ENCODE results near the gene IPO13. TPM values are rescaled to one million over a fixed set of nuclear protein-coding genes. Genes with fewer than 3 reads are reported as not detected.

Gene IPO13
- total RNA-seq, 1 experiment from 2014 or later, result 33.7 TPM

- Histone ChIP-seq H3K36me3 (ENCODE audit: low read depth, low read length) (peaks cover 8% of the 10 kb centered on the region; the same call in 1 of the 2 replicates), H3K79me2 (ENCODE audit: low read length) (peaks cover 19% of the 10 kb centered on the region), H3K9me2 (replicated peaks; ENCODE audit: low read length) (no peaks in the 10 kb centered on the region), H3K9ac (ENCODE audit: low read length) (no peak overlapping the region), H3K27ac (ENCODE audit: low read length) (no peak overlapping the region), H3K27me3 (ENCODE audit: low read length) (no peaks in the 10 kb centered on the region), H3K4me3 (ENCODE audit: low read length) (no peak overlapping the region), H3F3A (ENCODE audit: low read length, unreplicated experiment) (no peaks in the 10 kb centered on the region), H3K4me1 (ENCODE audit: insufficient read depth, low read length) (peaks cover 11% of the 10 kb centered on the region), H3K9me3 (ENCODE audit: low read length) (no peaks in the 10 kb centered on the region), H2AFZ (ENCODE audit: low read length) (no peak overlapping the region), H4K20me1 (ENCODE audit: low read length) (no peaks in the 10 kb centered on the region), H3K4me2 (ENCODE audit: low read length) (no peak overlapping the region)
- DNase-seq, result no peak
- no peak for TF ChIP-seq CTCF (conservative IDR thresholded peaks at IDR 0.05; ENCODE audit: low read depth, low read length)
- TF ChIP-seq EZH2phosphoT487 (IDR thresholded peaks at IDR 0.05; ENCODE audit: borderline replicate concordance, low read length), result no peak
- TF ChIP-seq EZH2 (IDR thresholded peaks at IDR 0.05; ENCODE audit: low read length, unreplicated experiment), result no peak
- ChIA-PET CTCF (no interaction called here), POLR2A (ENCODE audit: unreplicated experiment) (no interaction called here)
- no TSS peak for BruUV-seq (replicated peaks)
- no peak for ATAC-seq
- intact Hi-C loops (cut with micrococcal nuclease), result no loop called here
These were observed 40.0 kb downstream of the IPO13 start for GRCh38 chr1:43986712-43987111.

- no peak; the same call in 1 of the 2 replicates for ATAC-seq
- peaks cover 14% of the 10 kb centered on the region for H3K4me1 ChIP-seq (ENCODE audit: insufficient read depth, low read length)
These were observed 40.6 kb downstream of the IPO13 start for GRCh38 chr1:43987159-43987902.

More at GRCh38 chr1:43987159-43987902, 40.6 kb downstream of the IPO13 start:
- ChIA-PET CTCF (no interaction called here), POLR2A (ENCODE audit: unreplicated experiment) (no interaction called here)
- TF ChIP-seq CTCF (conservative IDR thresholded peaks at IDR 0.05; ENCODE audit: low read depth, low read length) (no peak), EZH2 (IDR thresholded peaks at IDR 0.05; ENCODE audit: low read length, unreplicated experiment) (no peak), EZH2phosphoT487 (IDR thresholded peaks at IDR 0.05; ENCODE audit: borderline replicate concordance, low read length) (no peak)
- no peak for DNase-seq
- H3K9me2 ChIP-seq (replicated peaks; ENCODE audit: low read length), result no peaks in the 10 kb centered on the region
- no peaks in the 10 kb centered on the region for H3K9me3 ChIP-seq (ENCODE audit: low read length)
- peaks cover 12% of the 10 kb centered on the region for H3K79me2 ChIP-seq (ENCODE audit: low read length)
- peaks cover 2% of the 10 kb centered on the region; the same call in 1 of the 2 replicates for H3K36me3 ChIP-seq (ENCODE audit: low read depth, low read length)
- no peak overlapping the region for H3K9ac ChIP-seq (ENCODE audit: low read length)
- H2AFZ ChIP-seq (ENCODE audit: low read length), result no peak overlapping the region
- no peaks in the 10 kb centered on the region for H3K27me3 ChIP-seq (ENCODE audit: low read length)
- H3K4me3 ChIP-seq (ENCODE audit: low read length), result no peak overlapping the region
- no TSS peak for BruUV-seq (replicated peaks)
- H3K4me2 ChIP-seq (ENCODE audit: low read length), result no peak overlapping the region
- no peaks in the 10 kb centered on the region for H4K20me1 ChIP-seq (ENCODE audit: low read length)
- H3K27ac ChIP-seq (ENCODE audit: low read length), result no peak overlapping the region
- no peaks in the 10 kb centered on the region for H3F3A ChIP-seq (ENCODE audit: low read length, unreplicated experiment)
- intact Hi-C loops (cut with micrococcal nuclease), result no loop called here
